Uterus (tissue), 2 donors: ENCODE results near the gene INAFM1.

Experiments used
- POLR2A ChIP-seq, 2 donors: fragments of 450-650 bp; IDR thresholded peaks; one replicate each; pipeline ENCODE4 v1.6.1; 2016; ENCODE audit warnings: antibody characterized with exemption in 2 of 2, mild to moderate bottlenecking in 1 of 2, moderate library complexity in 1 of 2
- TF ChIP-seq, protein P1 (sequence below), 4 experiments: fragments of 200-600 bp in 2 of 4; fragments of 450-650 bp in 2 of 4; sonication (generic) in 2 of 4; IDR thresholded peaks; one replicate each; pipeline ENCODE4 v1.5.1; 2016 to 2019; ENCODE audit warnings: antibody characterized with exemption in 4 of 4, mild to moderate bottlenecking in 2 of 4, moderate library complexity in 1 of 4

DNA sequence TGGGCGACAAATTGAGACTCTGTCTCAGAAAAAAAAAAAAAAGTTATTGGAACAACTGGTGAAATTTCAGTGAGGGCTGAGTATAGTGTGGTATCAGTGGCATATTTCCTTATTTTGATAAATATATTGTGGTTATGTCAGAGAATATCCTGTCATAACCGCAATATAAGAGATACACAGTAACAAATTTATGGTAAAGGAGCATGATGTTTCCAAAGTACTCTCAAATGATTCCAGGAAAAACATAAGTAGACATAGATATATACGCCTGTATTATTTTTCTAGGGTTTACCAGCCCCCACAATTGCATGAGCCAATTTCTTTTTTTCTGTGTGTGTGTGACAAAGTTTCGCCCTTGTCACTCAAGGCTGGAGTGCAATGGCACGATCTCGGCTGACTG, 29.3 kb downstream of the INAFM1 start:
- TF ChIP-seq, protein P1, sequence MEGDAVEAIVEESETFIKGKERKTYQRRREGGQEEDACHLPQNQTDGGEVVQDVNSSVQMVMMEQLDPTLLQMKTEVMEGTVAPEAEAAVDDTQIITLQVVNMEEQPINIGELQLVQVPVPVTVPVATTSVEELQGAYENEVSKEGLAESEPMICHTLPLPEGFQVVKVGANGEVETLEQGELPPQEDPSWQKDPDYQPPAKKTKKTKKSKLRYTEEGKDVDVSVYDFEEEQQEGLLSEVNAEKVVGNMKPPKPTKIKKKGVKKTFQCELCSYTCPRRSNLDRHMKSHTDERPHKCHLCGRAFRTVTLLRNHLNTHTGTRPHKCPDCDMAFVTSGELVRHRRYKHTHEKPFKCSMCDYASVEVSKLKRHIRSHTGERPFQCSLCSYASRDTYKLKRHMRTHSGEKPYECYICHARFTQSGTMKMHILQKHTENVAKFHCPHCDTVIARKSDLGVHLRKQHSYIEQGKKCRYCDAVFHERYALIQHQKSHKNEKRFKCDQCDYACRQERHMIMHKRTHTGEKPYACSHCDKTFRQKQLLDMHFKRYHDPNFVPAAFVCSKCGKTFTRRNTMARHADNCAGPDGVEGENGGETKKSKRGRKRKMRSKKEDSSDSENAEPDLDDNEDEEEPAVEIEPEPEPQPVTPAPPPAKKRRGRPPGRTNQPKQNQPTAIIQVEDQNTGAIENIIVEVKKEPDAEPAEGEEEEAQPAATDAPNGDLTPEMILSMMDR (IDR thresholded peaks at IDR 0.05), result no peak
- no peak for TF ChIP-seq POLR2A (IDR thresholded peaks at IDR 0.05)
